Measurements from ENCODE around the gene GPM6B. TPM values are rescaled to one million over a fixed set of nuclear protein-coding genes. Genes with fewer than 3 reads are reported as not detected.

The GPM6B gene, protein sequence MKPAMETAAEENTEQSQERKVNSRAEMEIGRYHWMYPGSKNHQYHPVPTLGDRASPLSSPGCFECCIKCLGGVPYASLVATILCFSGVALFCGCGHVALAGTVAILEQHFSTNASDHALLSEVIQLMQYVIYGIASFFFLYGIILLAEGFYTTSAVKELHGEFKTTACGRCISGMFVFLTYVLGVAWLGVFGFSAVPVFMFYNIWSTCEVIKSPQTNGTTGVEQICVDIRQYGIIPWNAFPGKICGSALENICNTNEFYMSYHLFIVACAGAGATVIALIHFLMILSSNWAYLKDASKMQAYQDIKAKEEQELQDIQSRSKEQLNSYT
- 6.8 TPM for total RNA-seq

DNA sequence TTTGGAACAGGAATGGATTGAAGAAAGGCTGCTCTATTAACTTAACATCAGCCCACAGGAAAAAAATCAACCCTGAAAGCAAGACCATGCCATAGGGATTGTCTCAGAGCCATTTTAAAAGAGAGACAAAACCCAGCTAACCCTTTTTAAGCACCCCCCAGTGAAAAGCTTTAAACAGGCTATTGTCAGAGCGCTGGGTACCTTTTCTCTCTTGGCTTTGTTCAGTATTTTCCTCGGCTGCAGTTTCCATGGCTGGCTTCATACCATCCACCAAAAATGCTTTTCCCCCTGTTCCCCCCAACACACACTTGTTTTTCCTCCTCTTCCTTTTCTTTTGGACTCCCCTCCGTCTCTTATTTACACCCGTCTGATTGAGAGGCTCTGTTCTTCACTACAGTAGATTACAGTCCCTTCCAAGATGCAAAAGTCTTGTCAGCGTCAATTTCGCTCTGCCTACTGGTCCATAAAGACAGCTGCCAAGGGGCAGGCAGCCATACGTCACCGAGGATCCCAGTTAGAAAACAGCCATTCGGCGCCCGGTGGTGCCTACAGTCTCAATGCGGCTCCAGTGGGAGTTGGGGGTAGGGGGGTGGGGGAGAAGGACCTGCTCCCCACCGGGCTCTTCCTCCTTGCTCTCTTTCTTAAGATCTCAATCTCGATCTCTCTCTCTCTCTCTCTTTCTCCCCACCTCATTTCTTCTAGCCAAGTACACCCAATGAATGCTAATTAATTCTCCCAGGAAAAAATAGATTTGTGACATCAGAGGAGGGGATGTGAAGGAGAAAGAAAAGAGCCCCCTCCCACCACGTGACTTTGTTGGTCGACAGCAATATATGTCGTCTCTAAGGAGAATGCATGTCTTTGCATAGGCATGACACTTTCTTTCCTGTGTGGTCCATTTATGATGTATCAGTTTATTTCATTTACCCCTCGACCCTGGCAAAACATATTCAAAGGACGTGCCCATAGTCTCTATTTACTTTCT, at the start of gene GPM6B:
TSS of gene GPM6B (minus strand) at position 451 of the 985 bp plus-strand sequence. CDS start at position 262, 189 bp downstream.
- DNase-seq (ENCODE audit: low spot score): no peak

GRCh38 chrX:13864264-13864663, 47.4 kb upstream of the GPM6B start:
- no peak for DNase-seq (ENCODE audit: low spot score)

- no peak for DNase-seq (ENCODE audit: low spot score)
Observed at GRCh38 chrX:13863324-13863723, 46.4 kb upstream of the GPM6B start.

DNA sequence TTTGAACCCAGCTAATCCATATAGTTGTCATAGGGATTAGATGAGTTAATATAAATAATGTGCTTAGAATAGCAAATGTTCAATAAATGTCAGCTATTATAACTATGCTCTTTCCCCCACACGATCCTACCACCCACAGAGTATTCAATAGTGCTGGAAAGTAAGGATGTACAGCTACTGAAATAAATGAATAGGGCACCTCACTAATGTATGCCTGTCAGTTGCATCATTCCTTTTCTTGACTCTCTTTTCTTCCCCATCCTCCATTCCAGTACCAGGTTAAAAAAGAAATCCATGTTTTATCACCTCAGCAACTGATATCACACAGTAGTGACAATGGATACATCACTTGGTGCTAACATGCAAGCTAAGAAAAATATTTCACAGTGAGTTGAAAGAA, 42.8 kb upstream of the GPM6B start:
- no peak for DNase-seq (ENCODE audit: low spot score)

GRCh38 chrX:13857804-13858203, 40.9 kb upstream of the GPM6B start:
- no peak for DNase-seq (ENCODE audit: low spot score)

- no peak for DNase-seq (ENCODE audit: low spot score)
Observed at GRCh38 chrX:13855689-13856450, 39.0 kb upstream of the GPM6B start.

DNA sequence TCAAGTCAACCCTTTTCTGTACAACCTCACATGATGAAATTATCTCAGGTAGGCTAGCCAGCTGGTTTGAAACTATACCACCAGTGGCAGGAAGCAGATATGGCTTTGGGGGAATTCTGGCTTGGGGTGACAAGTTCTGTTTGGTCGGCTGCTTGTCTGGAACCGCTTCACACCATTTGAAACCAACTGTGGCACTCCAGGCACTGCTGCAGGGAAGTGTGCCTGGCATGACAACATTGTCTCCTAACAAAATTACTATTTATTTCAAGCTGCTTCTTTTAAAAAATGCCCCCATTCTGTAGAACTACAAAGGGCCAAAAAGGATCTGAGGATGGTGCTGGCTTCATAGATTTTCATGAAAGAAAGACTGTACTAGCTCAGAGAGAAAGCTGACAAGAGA, 37.1 kb upstream of the GPM6B start:
- no peak for DNase-seq (ENCODE audit: low spot score)

- DNase-seq (ENCODE audit: low spot score): no peak
Observed at GRCh38 chrX:13852001-13852695, 35.3 kb upstream of the GPM6B start.

- no peak for DNase-seq (ENCODE audit: low spot score)
Observed at GRCh38 chrX:13845721-13846378, 29.0 kb upstream of the GPM6B start.

DNA sequence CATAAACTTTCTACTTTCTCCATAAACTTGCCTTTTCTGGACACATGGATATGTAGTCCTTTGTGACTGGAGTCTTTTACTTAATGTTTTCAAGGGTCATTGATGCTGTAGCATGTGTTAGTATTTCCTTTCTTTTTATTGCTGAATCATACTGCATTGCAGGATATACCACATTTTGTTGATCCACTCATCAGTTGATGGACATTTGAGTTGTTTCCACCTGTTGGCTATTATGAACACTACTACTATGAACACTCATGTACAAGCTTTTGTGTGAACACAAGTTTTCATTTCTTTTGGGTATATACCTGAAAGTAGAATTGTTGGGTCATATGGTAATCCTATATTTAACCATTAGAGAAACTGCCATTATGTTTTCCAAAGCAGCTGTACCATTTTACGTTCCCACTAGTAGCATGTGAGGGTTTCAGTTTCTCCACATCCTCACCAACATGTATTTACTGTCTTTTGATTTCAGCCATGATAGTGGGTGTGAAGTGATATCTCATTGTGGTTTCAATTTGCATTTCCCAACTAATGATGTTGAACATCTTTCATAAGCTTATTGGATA, 26.3 kb upstream of the GPM6B start:
- no peak for DNase-seq (ENCODE audit: low spot score)

GRCh38 chrX:13840121-13840520, 23.2 kb upstream of the GPM6B start:
- DNase-seq (ENCODE audit: low spot score): no peak

DNA sequence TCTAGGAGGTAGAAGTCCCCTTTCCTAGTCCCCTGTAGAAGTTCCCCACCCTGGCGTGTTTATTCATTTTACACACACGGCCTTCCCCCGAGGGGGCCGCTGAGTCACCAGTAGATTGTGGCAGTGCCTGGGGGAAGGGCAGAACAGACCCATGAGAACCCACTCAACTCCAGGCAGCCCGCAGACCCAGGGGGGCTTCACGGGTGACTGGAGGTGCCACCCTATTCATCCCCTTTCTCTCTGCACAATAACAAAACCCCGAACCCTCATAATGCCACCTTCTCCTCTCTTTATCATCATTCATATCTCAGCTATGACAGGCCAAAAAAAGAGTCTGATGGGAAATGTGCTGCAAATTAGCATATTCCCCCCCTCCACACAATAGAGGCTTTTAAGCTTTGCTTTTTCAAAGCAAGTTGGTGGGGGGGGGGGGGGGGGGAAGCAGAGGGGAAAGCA, 20.4 kb upstream of the GPM6B start:
- no peak for DNase-seq (ENCODE audit: low spot score)

- DNase-seq (ENCODE audit: low spot score): no peak
Observed at GRCh38 chrX:13836575-13836974, 19.7 kb upstream of the GPM6B start.

- DNase-seq (ENCODE audit: low spot score): no peak
Observed at GRCh38 chrX:13835825-13836224, 18.9 kb upstream of the GPM6B start.

GRCh38 chrX:13834355-13834754, 17.5 kb upstream of the GPM6B start:
- no peak for DNase-seq (ENCODE audit: low spot score)

DNA sequence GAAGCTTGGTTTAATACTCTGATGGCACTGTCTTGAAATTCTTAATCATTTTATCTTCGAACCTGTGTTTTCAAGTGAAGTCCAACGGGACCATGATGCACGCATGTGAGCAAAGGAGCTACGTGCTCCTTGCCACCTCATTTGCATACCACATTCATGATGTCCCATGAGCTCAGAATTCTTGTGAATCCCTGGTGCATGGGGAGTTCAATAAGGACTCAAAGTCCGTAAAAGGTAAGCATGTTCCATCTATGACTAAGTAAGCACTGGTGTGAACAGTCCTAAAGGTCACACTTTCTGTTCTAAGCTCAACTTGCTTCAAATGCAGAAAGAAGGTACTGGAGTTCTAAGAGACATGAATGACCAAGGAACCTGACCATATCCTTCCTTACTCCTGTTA, 13.1 kb upstream of the GPM6B start:
- no peak for DNase-seq (ENCODE audit: low spot score)

- DNase-seq (ENCODE audit: low spot score): no peak
Observed at GRCh38 chrX:13828392-13828791, 11.5 kb upstream of the GPM6B start.

DNA sequence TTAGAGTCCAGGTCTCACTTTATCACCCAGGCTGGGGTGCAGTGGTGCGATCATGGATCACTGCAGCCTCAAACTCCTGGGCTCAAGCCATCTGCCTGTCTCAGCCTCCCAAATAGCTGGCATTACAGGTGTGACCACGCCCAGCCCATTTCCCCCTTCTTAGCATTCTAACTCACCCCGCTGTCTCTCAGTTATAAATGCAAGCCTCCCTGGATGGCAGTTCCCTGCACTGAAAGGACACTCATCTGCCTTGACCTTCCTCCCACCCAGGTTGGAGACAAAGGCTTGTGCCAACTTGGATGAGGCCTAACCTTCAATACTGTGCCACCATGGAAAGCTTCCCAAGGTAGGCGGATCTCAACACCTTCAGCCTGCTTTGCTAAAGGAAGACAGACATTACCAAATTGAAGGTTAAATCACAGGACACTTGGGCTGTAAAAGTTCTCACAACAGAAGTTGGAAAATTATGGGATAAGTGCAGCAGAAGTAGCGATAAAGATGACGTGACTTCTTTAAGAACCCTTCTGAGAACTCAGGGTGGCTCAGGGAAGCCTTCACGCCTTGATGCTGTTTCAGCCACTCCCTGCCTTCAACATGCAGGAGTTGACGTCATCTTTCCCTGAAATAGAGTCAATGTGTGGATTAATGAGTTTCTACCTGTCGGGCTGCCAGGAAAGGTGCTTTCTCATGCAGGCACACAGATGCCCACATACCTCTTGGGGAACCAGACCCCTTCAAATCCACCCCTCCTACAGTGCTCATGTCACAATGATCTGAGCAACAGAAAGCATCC, 10.6 kb upstream of the GPM6B start:
- DNase-seq (ENCODE audit: low spot score): peak; percentile 15

DNA sequence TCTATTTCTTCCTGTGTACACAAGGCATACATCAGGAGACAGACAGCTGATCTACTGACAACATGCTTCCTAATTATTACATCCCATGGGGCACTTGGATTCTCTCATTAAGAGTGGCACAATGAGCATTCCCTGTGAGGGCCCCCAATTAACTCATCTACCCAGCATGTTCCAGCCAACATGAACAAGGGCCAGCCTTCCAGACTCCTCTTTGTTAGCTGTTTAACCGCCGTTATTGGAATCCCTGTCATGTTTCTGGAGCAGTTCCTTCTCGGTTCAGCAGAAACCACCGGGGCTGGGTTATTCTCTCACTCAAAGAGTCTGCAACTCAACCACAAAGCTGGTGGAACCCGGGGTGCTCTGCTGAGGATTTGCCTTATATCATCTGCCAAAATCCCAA, 9.9 kb upstream of the GPM6B start:
- DNase-seq (ENCODE audit: low spot score): no peak
